ENCODE measurements around the gene CREB3.

Gene CREB3

GRCh38 chr9:35732185-35732799, at the start of gene CREB3, which contains the start of gene TLN1:
CREB3 (plus strand) TSS chr9:35732666; CDS start chr9:35732773, 107 bp downstream.
TLN1 (minus strand) TSS chr9:35732195; CDS start chr9:35725694, 6,501 bp downstream.
- DNase-seq: peak; percentile 97

GRCh38 chr9:35683323-35683722, 49.1 kb upstream of the CREB3 start:
- DNase-seq: no peak

DNA sequence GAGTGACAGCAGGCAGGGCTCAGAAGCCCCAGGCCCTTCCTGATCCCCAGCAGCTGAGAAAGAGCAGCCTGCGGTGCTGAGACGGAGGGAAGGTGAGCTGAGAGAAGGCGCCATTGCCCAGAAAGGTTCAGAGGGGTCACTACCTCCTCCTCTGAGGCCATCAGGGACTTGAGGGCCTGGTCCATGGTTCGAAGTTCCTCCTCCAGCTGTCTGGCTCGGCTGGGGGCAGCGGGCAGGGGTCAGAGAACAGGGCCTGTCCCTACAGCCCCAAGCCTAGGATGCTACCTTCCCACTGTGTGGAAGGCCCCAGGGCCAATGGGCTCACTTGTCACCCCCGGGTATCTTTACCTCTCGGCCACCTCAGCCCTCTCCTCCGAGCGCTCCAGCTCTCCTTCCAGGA, 47.5 kb upstream of the CREB3 start:
- DNase-seq: no peak

- DNase-seq: no peak
Measured at GRCh38 chr9:35685506-35685905, 47.0 kb upstream of the CREB3 start.

DNA sequence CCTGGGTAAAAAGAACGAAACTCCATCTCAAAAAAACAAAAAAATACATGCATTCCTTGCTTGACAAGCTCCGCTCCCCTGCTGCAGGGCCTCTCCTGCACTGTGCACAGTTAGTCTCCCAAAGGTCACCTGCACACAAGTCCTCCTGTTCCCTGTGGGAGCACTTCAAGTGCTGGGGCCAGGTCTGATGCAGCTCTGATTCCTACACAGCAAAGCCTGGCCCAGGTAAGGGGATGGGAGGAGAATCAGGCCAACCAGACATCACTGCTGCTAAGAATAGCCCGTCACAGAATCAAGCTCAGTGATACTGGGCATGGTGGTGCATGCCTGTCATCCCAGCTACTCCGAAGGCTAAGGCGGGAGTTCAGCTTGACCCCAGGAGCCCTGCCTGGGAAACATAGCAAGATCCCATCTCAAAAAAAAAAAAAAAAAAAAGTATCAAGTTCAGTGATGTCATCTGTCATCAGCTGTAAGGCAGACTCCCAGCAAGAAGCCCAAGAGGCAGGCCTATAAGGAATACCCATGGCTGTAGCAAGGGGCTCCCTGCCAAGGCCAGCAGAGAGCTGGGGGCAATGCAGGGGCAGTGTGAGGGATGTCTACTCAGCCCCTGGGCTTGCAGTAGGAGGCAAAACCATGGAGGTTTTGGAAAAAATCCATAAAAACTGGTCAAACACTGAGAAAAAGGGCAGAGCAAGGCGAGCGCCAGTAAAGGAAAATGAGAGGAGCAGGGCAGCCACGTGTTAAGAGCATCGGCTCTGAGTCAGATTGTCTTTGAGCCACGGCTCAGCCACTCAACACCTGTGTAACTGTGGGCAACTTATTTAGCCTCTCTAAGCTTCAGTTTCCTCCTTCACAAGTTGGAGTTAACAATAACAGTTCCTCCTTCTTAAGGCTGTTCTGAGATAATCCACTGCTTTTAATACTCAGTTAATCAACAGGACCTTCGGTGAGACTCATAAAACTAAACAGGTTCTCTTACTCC, 46.0 kb upstream of the CREB3 start:
- no peak for DNase-seq

GRCh38 chr9:35687306-35687705, 45.2 kb upstream of the CREB3 start:
- DNase-seq: no peak

DNA sequence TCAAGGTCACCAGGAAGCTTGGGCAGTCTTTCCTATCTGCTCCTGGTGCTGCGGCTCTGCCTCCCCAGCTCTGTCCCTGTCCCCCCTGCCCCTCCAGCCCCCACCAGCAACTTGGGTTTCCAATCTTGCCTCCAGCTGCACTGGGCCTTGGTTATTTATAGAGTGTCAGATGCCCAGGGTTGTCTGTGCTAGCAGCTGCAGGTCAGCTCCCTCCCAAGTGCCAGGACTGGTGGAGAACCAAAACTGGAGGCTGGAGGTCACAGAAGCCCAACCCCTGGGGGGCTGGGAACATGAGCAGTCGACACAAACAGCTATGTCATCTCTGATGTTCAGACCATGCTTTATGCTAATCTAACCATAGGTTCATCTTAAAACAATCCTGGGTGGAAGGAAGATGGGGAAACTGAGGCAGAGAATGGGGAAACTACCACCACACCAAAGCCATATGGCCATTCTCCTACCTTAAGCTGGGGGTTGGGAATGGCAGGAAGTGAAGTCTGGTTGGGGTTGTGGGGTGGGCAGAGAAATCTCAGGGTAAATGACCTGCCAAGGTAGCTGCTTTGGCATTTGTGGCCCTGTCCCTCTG, 44.4 kb upstream of the CREB3 start:
- DNase-seq: no peak

DNA sequence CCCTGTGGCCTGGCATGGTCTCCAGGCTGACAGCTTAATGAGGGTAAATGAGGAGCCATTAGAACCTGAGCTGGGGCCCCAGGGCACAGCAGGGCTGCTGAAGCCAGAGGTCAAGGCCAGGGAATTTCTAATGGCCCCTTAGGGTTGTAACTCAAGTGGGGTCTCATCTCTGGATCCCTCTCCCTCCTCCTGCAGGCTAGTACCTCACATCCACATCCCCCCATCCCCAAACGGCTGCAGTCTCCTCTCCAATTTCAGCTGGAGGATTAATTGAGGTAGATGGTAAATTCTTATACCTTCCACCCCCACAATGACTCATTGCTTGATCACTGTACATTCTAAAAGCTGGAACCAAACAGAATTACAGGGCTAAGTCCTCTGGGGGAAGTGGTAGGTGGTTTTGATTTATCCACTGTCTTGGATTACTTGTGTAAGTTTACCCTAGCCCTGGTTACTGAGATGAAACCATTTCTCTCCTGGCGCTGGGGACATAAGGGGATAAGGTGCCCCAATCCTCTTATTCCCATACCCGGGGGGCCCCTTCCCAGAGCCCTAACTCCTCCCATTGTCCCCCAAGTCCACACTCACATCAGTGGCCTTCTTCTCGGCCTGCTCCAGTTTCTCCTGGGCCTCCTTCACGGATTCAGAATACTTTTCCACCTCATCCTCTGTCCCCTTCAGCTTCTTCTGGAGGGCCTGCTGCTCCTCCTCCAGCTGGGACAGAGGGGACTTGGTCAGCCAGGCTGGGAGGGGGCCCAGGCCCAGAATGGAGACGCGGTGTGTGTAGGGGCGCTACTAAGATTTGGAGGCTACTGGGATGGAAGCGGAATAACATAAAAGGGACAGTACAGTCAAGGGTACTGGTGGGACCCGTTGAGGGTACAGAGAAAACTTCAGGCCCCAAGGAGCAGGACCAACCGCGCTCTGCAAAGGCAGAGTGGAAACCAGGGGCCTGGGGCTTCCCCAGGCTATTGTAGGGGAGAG, 43.6 kb upstream of the CREB3 start:
- DNase-seq: no peak

GRCh38 chr9:35689542-35690293, 42.7 kb upstream of the CREB3 start, which contains the start of gene TPM2:
TPM2 (minus strand) TSS chr9:35689925; CDS start chr9:35689817, 108 bp downstream.
- no peak for DNase-seq

DNA sequence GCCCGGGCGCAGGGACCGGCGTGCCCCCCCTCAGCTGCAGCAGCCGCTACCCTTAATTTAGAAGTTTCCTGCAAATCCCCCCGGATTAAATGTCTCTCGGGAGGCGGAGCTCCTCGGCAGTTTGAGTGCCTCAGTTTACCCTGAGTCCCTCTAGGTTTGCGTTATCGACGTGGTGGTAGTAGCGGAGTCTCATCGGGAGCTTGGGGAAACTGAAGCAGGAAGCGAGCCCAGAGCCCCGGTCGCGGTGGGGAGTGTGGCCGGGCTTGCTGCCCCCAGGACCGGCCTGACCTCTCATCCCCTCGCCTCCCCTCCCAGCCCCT, 42.2 kb upstream of the CREB3 start:
- DNase-seq: no peak

GRCh38 chr9:35690614-35691333, 41.7 kb upstream of the CREB3 start:
- DNase-seq: peak; percentile 27

- DNase-seq: no peak
Measured at GRCh38 chr9:35691334-35691650, 41.2 kb upstream of the CREB3 start.

DNA sequence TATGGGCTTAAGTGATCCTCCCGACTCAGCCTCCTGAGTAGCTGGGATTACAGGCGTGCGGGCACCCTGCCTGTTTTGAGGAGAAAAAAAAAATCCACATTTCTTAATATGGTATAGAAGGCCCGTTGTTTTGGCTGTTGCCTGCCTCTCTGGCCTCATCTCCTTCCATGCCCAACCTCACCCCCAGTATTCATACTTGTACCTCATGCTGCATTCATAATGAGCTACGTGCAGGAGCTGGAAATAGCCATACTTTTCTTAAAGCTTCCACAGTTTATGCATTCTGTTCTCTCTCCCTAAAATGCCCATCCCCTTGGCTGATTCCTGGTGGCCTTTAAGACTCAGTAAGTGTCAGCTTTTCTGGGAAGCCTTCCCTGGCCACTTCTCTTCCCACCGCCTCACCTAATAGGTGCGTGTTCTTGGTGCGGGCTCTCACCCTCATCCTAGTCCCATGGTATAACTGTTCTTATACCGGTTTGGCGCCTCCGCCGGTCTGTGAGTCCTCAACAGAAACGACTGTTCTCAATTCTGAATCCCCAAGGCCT, 40.6 kb upstream of the CREB3 start:
- no peak for DNase-seq

GRCh38 chr9:35695943-35696401, 36.5 kb upstream of the CREB3 start:
- DNase-seq: no peak

DNA sequence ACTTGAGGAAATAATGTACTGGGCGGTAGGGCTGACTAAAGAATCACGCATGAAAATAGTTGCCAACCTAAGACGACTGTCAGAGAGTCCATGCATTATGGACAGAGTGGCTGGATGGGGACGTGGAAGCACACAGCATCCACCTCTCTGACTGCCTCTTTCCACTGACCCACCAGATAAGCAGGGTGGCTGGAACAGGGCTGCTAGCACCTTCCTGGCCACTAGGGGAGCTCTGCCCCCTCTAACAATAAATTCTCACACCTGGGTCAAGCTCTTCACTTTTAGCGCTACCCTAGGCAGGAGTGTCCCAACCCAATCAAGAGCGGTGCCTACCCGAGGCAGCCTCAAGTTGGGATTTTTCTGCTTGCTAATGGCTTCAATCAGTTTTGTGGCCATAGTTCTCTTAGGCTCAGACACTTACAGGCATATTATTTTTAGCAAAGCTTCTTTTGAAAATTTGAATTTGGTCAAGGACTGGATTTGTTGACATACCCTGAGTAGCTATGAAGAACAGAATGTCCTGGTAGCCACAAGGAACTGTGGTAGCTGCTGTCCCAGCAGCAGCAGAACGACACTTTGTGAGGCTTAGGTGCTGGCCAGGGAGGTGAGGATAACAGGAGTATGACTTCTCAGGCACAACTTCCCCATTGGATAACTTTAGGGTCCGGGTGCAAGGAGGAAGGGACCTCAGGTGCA, 35.8 kb upstream of the CREB3 start:
- DNase-seq: no peak

GRCh38 chr9:35697486-35697885, 35.0 kb upstream of the CREB3 start:
- no peak for DNase-seq

GRCh38 chr9:35698231-35698630, 34.2 kb upstream of the CREB3 start:
- no peak for DNase-seq

DNA sequence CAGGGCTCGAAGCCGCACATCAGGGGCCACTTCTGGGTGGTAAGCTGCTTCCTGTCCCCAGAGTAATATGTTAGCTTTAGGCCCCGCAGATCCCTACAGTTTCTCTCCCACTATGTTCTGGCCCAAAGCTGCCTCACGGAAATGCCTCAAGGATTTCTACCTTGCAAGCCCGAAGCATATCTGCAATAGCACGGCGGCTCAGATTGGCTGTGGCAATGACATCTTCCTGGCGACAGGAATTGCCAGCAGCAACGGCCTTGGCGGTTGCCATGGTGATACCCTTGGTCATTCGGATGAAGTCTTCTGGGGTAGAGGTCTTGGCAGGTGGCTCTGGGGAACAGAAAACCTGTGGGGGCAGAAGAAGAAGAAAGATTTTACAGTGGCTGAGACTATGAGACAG, 32.4 kb upstream of the CREB3 start:
- no peak for DNase-seq

DNA sequence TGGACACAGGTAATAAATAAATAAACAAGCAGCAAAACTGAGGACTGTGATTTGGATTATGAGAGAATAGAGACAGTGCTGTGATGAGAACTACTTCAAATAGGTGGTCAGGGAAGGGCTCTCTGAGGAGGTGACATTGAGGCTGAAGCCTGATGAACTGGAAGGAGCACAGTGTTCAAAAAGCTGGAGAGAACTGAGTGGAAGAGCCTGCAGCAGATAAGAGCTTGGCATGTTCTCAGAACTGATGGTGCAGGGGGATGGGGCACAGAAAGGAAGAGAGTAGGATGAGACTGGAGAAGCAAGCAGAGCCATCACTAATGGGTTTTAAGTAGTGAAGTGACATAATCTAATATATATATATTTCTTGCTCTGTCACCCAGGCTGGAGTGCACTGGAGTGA, 31.5 kb upstream of the CREB3 start:
- no peak for DNase-seq

DNA sequence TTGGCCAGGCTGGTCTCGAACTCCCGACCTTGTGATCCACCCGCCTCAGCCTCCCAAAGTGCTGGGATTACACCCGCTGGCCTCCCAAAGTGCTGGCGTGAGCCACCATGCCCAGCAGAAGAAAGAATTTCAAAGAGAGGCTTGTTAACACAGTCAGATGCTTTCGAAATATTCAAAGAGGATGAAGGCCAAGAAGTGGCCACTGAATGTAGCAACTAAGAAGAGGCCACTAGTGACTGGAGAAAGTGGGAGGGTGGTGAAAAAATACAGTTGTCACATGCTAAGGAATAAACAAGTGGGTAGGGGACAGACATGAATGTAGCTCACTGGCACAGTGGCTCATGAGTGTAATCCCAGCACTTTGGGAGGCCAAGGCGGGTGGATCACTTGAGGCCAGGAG, 29.8 kb upstream of the CREB3 start:
- no peak for DNase-seq
